ENCODE measurements around the gene WIZ.

Gene WIZ

DNA sequence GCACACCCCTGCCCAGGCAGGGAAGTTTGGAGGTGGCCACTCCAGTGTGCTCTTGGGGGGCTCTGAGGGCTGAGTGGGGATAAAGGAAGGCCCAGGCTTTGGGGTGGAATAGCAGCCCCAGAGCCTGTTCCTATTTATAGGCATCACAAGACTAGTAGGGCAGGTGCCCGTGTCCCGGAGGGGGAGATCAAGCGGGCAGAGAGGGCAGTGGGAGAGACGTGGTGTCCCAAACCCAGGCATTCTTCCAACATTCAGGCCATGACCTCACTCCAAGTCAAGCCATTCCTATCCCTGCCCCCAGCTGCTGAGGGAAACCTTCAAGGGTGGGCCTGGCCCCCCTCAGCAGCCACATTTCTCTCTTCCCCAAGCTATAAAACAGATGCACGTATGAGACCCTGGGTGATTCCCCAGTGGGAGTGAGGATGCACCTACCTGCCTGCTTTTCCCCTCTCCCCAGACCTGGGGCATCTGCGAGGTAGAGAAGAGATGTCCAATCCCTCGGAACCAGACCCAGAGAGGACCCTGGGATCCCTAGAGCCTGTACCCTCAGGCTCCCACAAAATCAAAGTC lies 3.9 kb downstream of the WIZ start:
- no peak overlapping the region for H3K4me3 ChIP-seq (ENCODE audit: low read depth, low read length)

DNA sequence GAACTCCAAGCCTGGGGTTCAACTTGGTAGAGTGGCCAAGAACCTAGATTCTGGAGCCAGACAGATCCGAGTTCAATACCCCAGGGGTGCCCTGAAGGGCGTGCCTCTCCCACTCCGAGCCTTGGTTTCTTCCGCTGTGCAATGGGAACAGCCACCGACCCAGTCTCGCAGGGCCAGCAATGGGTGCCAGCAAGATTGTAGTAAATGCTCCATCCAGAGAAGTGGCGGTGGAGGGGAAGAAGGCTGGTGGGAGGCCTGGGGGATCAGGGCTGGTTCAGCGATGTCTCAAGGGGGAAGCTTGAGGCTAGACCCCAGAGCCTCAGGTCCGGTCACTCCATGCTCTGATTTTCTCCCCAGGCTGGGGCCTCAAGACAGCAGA lies 4.5 kb downstream of the WIZ start:
- no peak overlapping the region for H3K4me3 ChIP-seq (ENCODE audit: low read depth, low read length)

DNA sequence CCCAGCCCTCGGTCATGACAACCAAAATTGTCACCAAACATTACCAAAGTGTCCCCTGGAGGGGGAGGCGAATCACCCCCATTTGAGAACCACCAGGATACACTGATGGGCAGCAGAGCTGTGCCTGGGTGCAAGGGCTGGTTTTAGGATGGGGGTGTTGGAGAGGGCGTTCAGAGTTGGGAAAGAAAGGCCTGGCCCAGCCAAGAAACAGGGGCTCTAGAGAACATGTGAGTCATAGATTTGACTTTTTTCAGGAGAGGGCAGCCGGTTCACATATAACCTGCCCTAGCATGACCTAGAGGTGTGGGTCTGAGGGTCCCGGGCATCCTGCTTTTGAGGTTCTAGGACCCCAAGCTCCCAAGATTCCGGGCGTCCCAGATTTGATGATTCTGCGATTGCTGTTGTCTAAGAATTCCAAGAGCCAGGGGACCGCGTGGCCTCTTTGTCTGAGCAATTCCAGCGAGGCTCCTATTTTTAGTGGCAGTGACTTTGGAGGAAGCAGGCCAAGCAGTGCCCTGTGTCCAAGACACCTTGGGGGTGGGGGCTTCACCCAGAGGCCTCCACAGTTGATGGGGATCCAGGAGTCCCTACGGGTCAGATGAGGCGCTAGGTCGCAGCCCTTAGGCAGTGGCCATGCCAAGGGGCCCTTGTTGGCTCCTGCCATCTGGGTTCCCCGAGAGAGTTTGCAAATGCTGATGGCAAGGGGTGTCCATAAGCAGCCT lies 5.1 kb downstream of the WIZ start:
- H3K4me3 ChIP-seq (ENCODE audit: low read depth, low read length), result no peak overlapping the region

DNA sequence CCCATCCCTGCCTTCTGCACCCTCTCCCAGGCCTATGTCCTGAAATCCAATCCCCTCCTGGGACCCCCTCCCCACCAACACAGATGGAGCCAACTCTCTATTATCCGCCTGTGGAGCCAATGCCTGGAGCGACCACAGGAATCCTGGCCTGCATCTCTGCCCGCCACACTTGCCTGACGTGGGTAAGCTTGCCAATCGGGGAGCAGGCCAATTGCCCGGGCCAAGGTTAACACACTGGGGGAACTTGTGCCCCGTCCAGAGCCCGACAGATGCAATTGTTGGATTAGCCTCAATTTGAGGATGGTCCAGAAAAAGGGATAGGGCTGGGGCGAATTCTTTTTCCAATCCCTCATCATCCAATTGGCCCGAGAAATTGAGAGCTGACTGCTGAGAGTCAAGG lies 5.9 kb downstream of the WIZ start:
- no peak overlapping the region for H3K4me3 ChIP-seq (ENCODE audit: low read depth, low read length)

DNA sequence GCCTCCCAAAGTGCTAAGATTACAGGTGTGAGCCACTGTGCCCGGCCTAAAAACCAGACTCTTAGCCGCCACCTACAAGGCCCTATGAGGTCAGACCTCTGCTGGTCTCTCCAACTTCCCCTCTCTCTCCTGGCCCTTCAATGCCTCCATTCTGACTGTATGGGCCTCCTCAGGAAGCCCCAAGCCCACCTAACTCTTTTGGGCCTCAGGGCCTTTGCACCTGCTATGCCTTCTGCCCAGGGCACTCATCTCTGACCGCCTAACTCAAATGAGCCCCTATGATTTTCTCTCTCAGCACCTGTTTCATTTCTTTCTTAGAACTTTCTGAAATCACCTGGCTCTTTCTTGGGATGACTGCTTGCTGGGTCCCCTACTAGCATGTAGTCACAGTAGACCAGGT lies 6.4 kb downstream of the WIZ start:
- no peak overlapping the region for H3K4me3 ChIP-seq (ENCODE audit: low read depth, low read length)

DNA sequence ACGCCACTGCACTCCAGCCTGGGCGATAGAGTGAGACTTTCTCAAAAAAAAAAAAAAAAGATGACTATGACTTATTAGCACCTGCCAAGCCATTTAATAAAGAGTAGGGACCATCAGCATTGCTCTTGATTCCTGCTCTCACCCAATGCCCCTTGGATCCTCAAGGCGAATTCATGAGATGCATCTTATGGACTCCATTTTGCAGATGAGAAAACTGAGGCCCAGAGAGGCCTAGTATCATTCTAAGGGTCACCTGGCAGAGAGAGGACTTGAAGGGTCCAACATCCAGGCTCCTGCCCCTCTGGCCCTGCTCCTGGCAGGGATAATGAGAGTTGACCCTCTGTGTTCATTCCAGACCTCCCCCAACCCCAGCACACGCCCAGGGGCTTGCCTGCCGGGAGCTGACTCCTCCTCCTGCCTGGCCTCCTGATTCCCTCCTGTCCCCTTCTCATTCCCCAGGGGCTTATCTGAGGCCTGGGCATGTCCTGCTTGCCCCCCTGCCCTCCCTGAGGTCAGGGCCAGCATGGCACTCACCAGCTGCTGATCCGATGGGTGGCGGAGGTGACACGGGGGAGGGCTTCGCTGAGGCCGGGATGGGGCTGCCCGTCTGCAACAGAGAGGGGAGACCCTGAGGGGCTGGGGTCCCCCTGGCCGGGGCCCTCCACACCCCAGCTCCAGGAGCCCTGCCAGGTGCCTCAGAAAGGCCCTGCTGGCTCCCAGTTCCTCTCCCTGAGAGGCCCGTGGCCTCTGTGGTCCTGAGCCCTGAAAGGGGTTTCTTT lies 7.4 kb downstream of the WIZ start:
- no peak overlapping the region for H3K4me3 ChIP-seq (ENCODE audit: low read depth, low read length)

DNA sequence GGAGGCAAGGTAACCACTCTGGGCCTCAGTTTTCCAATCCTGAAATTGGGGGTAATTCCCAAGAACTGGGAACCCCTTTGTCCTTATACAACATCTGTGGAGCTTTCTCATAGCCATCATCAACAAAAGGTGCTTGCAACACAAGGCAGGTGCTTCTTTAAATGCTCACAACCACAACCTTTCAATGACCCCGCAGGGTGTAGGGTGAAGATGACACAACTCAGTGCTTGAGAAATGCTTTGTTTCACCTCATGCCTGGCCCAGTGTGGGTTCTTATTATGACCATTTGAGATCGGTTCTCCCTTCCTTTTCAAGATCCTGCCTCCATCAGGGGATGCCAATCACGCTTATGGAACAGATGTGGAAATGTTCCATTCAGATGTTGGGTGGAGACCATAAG lies 8.4 kb downstream of the WIZ start:
- H3K4me3 ChIP-seq (ENCODE audit: low read depth, low read length), result no peak overlapping the region

DNA sequence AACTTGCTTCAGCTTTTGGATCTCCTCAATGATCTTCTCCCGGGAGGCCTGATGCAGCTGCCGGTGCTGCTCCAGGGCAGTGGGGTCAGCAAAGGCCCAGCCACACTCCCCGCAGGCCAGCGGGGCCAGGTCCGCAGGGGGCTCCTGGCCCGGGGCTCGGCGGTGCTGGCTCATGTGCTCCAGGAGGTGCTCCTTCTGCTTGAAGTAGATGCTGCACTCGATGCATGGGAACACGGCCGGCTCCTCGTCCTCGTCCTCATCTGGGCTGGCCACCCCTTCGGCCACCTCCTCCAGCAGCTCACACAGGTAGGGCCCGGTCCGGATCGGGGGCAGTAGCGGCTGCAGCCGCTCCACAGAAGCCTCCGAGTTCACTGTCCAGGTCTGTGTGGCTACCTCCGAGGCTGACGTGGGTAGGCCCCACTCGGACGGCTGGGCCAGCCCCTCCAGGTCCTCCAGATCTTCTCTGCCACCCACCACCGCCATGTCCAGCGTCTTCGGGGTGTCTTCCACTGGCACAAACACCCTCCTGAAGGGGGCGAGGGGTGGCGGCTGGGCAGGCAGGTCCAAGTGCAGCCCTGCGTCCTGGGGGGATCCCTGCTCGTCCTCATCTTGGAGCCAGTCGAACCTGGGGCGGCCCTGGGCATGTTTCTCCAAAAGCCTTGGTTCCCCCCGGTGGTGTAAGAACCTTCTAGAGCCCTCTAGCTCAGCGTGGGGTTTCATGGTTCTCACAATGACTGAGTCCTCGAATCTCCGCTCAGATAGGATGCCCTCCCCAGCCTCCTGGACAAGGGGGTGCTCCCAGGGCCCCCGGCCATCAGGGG lies 9.7 kb downstream of the WIZ start:
- no peak overlapping the region for H3K4me3 ChIP-seq (ENCODE audit: low read depth, low read length)

DNA sequence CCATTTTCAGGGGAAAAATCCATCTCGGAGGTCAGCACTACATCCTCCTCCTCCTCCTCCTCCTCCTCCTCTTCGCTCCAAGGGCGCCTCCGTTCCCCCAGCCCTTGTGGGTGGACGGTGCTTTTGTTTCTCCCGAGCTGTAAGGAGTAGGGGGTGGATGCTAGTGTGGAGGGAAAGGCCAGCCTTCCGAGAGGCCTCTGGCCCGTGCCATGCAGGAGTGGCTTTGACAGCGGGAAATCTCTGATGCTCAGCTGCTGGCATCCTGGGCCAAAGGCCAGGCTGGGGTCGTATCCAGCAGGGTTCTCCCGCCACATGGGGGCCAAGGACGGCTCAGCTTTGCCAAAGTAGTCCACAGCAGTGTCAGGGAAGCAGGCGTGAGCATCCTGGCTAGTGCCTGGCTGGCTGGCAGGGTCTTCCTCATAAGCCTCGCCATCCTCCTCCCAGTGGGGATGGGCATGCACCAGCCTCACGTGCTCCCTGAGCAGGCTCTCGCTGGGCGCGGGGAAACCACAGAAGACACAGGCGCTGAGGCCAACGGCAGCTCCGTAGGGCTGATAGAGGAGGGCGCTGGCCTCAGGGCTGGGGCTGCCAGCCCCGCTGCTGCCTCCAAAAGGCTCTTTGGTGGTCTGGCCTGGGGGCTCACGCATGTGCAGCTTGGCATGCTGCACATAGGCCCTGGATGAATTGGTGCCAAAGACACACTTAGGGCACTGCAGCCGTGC lies 10.5 kb downstream of the WIZ start:
- no peak overlapping the region for H3K4me3 ChIP-seq (ENCODE audit: low read depth, low read length)

DNA sequence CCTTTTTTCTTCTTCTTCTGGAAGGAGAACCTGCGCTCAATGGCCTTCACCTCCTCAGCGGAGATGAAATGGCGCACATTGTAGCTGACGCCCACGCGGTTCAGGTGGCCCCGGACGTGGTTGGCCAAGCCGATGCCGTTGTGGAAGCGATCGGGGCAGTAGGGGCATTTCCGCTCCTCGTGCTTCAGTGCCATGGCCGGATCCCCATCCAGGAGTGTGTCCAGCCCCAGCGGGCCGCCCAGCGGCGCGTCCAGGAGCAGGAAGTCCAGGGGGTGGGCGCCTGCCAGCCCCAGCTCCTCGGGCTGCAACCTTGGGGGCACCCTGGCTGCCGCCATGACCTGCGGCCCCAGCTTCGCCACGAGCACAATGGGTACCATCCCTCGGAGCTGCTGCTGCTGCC lies 11.2 kb downstream of the WIZ start:
- no peak overlapping the region for H3K4me3 ChIP-seq (ENCODE audit: low read depth, low read length)

DNA sequence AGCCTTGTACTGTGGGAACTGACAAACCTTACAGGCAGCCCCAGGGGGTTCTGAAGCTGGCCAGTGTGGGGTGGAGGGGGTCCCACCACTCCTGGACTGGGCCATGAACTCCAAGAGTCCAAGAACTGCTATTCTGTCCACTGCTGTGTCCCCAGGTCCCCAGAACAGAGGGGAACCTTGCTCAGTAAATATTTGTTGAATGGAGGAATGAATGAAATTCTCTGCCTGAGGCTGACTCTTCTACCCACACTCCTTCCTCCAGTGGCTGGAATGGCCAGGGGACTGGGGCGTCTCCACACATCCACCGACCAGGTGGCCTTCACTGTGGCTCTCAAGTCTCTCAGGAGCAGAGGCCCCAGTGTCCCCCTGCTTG lies 11.6 kb downstream of the WIZ start:
- H3K4me3 ChIP-seq (ENCODE audit: low read depth, low read length), result no peak overlapping the region

DNA sequence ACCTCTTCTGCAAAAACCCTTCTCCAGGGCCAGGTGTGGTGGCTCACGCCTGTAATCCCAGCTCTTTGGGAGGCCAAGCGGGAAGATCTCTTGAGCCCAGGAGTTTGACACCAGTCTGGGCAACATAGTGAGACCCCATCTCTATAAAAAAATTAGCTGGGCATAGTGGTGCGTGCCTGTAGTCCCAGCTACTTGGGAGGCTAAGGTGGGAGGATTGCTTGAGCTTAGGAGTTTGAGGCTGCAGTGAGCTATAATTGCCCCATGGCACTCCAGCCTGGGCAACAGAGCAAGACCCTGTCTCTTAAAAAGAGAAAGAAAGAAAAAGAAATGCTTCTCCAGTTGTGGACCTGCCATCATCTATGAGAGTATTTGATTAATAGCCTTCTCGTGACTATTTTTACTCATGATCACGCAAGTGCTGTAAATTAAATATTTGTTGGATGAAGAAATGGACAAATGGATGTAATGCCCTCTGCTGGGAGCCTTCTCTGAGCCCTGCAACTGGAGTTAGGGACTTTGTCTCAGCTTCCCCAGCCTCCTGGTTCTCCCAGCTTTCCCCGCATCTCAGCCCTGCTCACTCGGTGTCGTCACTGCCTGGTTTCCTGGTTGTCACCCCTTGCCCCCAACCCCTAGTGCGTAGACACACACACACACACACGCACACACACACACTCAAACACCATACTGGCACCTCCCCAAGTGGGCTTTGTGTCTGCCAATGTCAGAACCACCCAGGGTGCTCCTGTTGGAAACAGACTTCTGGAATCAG lies 12.2 kb downstream of the WIZ start:
- no peak overlapping the region for H3K4me3 ChIP-seq (ENCODE audit: low read depth, low read length)

DNA sequence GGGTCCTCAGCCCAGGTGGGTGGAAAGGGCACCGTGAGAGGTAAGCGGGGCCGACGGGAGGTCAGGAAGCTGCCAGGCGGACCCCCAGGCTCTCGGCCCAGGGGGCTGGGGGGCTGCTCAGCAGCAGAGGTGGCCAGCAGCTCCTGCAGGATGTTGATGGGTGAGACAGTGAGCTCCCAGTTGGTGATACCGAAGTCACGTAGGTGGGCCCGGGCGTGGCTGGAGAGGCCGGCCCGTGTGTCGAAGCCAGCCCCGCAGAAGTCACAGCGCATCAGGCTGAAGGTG lies 13.0 kb downstream of the WIZ start:
- H3K4me3 ChIP-seq (ENCODE audit: low read depth, low read length), result no peak overlapping the region

DNA sequence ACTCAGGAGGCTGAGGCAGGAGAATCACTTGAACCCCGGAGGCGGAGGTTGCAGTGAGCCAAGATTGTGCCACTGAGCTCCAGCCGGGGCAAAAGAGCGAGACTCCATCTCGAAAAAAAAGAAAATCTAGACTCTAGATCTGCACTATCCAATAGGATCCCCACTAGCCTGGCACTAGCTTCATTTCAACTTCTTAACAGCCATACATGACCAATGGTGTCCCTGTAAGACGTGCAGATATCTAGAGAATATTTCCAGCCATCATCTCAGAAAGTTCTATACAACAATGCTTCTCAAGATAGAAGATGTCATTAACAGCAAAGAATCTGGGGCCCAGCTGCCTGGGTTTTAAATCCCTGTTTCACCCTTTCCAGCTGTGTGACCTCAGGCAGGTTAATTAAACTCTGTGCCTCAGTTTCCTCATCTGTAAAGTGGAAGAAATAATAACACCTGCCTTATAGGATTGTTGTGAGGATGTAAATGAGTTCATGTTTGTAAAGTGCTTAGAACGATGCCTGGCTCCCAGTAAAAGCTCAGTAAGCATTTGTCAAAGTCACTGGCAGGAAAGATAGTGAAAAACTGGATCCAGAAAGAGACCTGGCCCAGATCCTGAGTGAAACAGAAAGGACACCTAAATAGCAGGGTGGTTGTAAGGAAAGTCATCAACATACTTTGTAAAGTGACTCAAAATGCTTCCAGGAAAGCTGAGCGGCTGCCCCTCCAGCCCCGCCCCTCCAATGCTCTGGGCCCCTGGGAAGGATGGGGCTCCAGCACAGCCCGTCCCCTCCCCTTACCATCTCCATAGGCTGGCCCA lies 13.5 kb downstream of the WIZ start:
- H3K4me3 ChIP-seq (ENCODE audit: low read depth, low read length), result no peak overlapping the region

DNA sequence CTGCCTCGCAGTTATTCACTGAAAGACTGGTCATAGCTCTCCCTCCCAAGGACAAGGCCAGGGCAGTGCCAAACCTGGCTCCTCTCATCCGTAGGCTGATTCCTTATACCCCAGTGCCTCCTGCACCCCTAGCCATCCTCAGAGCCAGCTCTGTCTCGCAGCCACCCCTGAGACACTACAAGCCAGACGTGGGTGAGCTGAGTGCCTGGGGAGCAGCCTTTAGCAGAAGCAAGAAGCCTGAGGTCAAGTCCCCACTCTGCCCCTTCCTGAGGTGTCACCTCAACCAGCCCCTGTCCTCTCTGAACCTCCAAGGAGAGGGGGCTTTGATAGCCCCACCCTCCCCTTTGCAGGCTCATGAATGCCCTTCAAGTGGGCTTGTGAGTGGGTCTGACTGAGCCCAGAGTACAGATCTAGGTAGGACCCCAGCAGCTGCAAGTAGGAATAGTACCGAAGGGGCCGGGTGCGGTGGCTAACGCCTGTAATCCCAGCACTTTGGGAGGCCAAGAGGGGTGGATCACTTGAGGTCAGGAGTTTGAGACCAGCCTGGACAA lies 16.2 kb downstream of the WIZ start:
- H3K4me3 ChIP-seq (ENCODE audit: low read depth, low read length), result peak overlapping the region; percentile 74

DNA sequence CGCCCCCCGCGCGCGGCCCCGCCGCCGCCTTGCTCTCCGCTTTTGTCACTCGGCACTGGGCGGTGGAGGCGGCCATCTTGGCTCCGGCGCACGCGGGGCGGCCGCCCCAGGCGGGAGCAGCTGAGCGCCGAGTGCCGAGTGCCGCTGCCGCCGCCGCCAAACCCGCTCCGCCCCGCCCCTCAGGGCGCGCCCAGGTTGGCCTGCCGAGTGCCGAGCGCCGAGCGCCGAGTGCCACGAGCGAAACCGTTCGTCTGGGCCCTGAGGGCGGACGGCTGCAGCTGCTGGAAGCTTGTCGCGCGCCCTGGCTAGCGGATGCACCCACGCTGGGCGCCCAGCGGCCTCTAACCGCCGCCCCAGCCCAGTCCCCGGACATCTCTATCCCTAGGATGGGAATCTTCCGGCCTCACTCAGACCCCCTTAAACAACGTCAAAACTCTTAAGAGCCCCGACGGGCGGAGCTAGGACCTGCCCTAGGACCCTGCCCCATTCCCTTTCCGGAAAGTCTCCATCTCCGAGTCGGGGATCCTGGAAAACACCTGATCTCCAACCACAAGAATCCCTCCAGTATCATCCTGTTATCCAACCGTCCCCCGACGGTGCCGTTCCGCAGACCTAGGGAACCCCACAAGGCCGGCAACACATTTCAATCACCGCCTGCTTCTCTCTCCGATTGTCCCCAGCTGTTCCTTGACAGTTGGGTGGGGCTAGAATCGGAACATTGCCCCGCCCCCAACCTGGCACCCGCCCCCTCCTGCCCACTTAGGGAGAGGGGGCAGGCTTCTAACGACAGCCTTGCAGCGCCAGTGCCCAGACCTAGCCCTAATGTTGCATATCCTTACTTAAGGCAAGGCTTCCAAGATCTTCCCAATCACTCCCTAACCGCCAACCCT lies 16.9 kb downstream of the WIZ start:
- peak overlapping the region; percentile 74 for H3K4me3 ChIP-seq (ENCODE audit: low read depth, low read length)

DNA sequence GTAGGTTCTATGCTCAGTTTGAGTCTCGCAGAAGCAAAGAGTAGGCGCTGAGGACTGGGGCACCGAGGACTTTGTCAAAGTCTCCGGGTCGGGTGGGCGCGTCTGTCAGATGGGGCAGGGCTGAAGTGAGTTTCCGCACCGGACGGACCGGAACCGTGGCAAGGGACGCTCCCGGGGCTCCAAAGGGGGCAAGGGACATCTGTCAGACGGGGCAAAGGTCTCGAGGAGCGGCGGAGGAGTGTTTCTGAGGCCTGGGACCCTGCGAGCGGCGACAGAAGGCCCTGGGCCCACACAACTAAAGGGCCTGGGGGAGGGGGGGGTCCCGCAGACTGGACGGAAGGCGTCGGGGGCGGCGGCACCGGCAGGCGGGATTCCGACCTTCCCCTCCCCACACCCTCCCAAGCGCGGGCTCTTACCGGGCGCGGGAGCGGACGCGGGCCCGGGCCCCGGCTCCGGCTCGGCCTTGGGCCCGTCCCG lies 17.7 kb downstream of the WIZ start:
- peak overlapping the region; percentile 81 for H3K4me3 ChIP-seq (ENCODE audit: low read depth, low read length)

DNA sequence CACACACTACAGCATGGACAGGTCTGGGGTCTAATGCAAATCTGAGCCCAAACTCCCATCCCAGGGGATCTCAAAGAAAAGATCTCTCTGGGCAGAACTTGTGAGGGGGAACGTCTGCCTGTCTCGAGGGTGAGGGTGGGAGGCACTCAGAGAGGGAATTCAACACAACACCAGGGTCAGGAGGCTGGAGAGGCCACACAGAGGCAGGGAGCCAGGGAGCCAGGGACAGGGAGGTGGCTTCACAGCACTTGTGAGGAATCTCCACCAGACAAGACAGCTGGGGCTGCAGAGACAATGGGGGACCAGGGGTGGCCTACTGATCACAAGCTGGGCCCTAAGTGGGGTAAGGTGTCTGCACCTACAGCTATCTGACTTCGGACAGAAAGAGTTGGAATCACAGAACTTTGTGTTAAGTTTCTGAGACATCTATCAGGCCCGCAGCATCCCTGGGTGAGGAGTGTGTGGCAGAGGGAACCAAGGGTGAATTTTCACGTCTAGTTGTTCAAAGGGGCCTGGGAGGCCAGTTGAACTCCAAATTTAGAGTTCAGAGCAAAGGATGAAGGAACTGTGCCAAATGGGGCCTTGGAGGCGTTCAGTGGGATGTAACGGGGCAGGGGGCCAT lies 18.2 kb downstream of the WIZ start:
- peak overlapping the region; percentile 81 for H3K4me3 ChIP-seq (ENCODE audit: low read depth, low read length)
